Measurements from ENCODE around the gene BLOC1S2.

GRCh38 chr10:100327718-100328009, 41.2 kb upstream of the BLOC1S2 start:
- TF ChIP-seq CTCF (IDR thresholded peaks at IDR 0.05; ENCODE audit: poor library complexity, severe bottlenecking): no peak
- no peak for TF ChIP-seq EP300 (conservative IDR thresholded peaks at IDR 0.05; ENCODE audit: poor library complexity, severe bottlenecking)
- TF ChIP-seq MXI1 (conservative IDR thresholded peaks at IDR 0.05; ENCODE audit: poor library complexity, severe bottlenecking): no peak
- TF ChIP-seq TAF1 (IDR thresholded peaks at IDR 0.05; ENCODE audit: low read depth): no peak
- TF ChIP-seq REST (IDR thresholded peaks at IDR 0.05; ENCODE audit: borderline replicate concordance): no peak

Measured in neural cell (in vitro differentiated cells).